Stimulated activated memory B cell treated with anti-CD40 and anti-IgM and Interleukin-4, amounts not matched to agents 10 μg/mL and 1 μg/mL and 100 μg/mL, for 72 hours (primary cell): ENCODE measurements around the gene IL3.
"Not testable (repeated sequence)": the region's sequence is repeated elsewhere in the genome, so short reads cannot be mapped to it uniquely, and the experiment has no call there.

Source experiments
- ATAC-seq: fragments of 150-1000 bp; cut with Tn5 transposase; 2 replicates; pipeline ENCODE4 v1.10.0; 2021
- H3K27ac Mint-ChIP-seq: one replicate; pipeline ENCODE4 v1.8.0; 2022; ENCODE audit warnings: mild to moderate bottlenecking, mixed read lengths
- H3K27me3 Mint-ChIP-seq: one replicate; pipeline ENCODE4 v1.8.0; 2022; ENCODE audit warnings: mixed read lengths
- H3K36me3 Mint-ChIP-seq: one replicate; pipeline ENCODE4 v1.8.0; 2022; ENCODE audit warnings: mixed read lengths
- H3K4me1 Mint-ChIP-seq: one replicate; pipeline ENCODE4 v1.8.0; 2022; ENCODE audit warnings: mixed read lengths
- H3K4me3 Mint-ChIP-seq: one replicate; pipeline ENCODE4 v1.8.0; 2022; ENCODE audit warnings: mild to moderate bottlenecking, moderate library complexity, mixed read lengths
- H3K9me3 Mint-ChIP-seq: one replicate; pipeline ENCODE4 v1.8.0; 2022; ENCODE audit warnings: mixed read lengths

The IL3 gene

GRCh38 chr5:132100672-132101261 is 40.3 kb downstream of the IL3 start:
- ATAC-seq, result peak; percentile 66
- Mint-ChIP-seq H3K27ac (peak overlapping the region; percentile 95), H3K9me3 (no peaks in the 10 kb centered on the region), H3K4me1 (peaks cover 86% of the 10 kb centered on the region), H3K27me3 (no peaks in the 10 kb centered on the region), H3K36me3 (no peaks in the 10 kb centered on the region), H3K4me3 (peak overlapping the region; percentile 5)

GRCh38 chr5:132101385-132101880 is 41.0 kb downstream of the IL3 start:
- no peak for ATAC-seq
- H3K4me3 Mint-ChIP-seq, result peak overlapping the region; percentile 5
- H3K36me3 Mint-ChIP-seq, result no peaks in the 10 kb centered on the region
- no peaks in the 10 kb centered on the region for H3K9me3 Mint-ChIP-seq
- H3K27ac Mint-ChIP-seq, result peak overlapping the region; percentile 95
- H3K27me3 Mint-ChIP-seq, result no peaks in the 10 kb centered on the region
- peaks cover 79% of the 10 kb centered on the region for H3K4me1 Mint-ChIP-seq

GRCh38 chr5:132102101-132102701 is 41.7 kb downstream of the IL3 start:
- Mint-ChIP-seq H3K4me3 (peak overlapping the region; percentile 25), H3K9me3 (no peaks in the 10 kb centered on the region), H3K27ac (peak overlapping the region; percentile 95), H3K4me1 (peaks cover 79% of the 10 kb centered on the region), H3K27me3 (no peaks in the 10 kb centered on the region), H3K36me3 (no peaks in the 10 kb centered on the region)
- ATAC-seq, result peak; percentile 40

- Mint-ChIP-seq H3K4me1 (peaks cover 85% of the 10 kb centered on the region), H3K9me3 (no peaks in the 10 kb centered on the region), H3K36me3 (no peaks in the 10 kb centered on the region), H3K27me3 (no peaks in the 10 kb centered on the region), H3K4me3 (no peak overlapping the region), H3K27ac (peak overlapping the region; percentile 95)
- ATAC-seq, result no peak
Observed at GRCh38 chr5:132102944-132103331, 42.5 kb downstream of the IL3 start.

- H3K4me1 Mint-ChIP-seq, result peaks cover 85% of the 10 kb centered on the region
- peak overlapping the region; percentile 13 for H3K4me3 Mint-ChIP-seq
- H3K36me3 Mint-ChIP-seq, result no peaks in the 10 kb centered on the region
- peak; percentile 76 for ATAC-seq
- no peaks in the 10 kb centered on the region for H3K27me3 Mint-ChIP-seq
- H3K9me3 Mint-ChIP-seq, result no peaks in the 10 kb centered on the region
- H3K27ac Mint-ChIP-seq, result peak overlapping the region; percentile 95
Observed at GRCh38 chr5:132103332-132103951, 43.0 kb downstream of the IL3 start.

- H3K36me3 Mint-ChIP-seq, result no peaks in the 10 kb centered on the region
- H3K27ac Mint-ChIP-seq, result peak overlapping the region; percentile 95
- peaks cover 80% of the 10 kb centered on the region for H3K4me1 Mint-ChIP-seq
- peak overlapping the region; percentile 25 for H3K4me3 Mint-ChIP-seq
- H3K9me3 Mint-ChIP-seq, result no peaks in the 10 kb centered on the region
- peak; percentile 0 for ATAC-seq
- H3K27me3 Mint-ChIP-seq, result no peaks in the 10 kb centered on the region
Observed at GRCh38 chr5:132103969-132104391, 43.5 kb downstream of the IL3 start.

GRCh38 chr5:132104556-132104955 is 44.1 kb downstream of the IL3 start:
- H3K9me3 Mint-ChIP-seq, result no peaks in the 10 kb centered on the region
- H3K36me3 Mint-ChIP-seq, result no peaks in the 10 kb centered on the region
- peaks cover 74% of the 10 kb centered on the region for H3K4me1 Mint-ChIP-seq
- peak overlapping the region; percentile 95 for H3K27ac Mint-ChIP-seq
- no peaks in the 10 kb centered on the region for H3K27me3 Mint-ChIP-seq
- no peak overlapping the region for H3K4me3 Mint-ChIP-seq
- no peak for ATAC-seq

GRCh38 chr5:132105688-132106087 is 45.2 kb downstream of the IL3 start:
- peaks cover 74% of the 10 kb centered on the region for H3K4me1 Mint-ChIP-seq
- H3K36me3 Mint-ChIP-seq, result no peaks in the 10 kb centered on the region
- no peak for ATAC-seq
- H3K27ac Mint-ChIP-seq, result peak overlapping the region; percentile 95
- no peaks in the 10 kb centered on the region for H3K9me3 Mint-ChIP-seq
- H3K4me3 Mint-ChIP-seq, result no peak overlapping the region
- H3K27me3 Mint-ChIP-seq, result no peaks in the 10 kb centered on the region

- H3K4me3 Mint-ChIP-seq, H3K36me3 Mint-ChIP-seq, ATAC-seq, H3K9me3 Mint-ChIP-seq, H3K27ac Mint-ChIP-seq, H3K27me3 Mint-ChIP-seq: not testable (repeated sequence)
- peaks cover 58% of the 10 kb centered on the region for H3K4me1 Mint-ChIP-seq
Observed at GRCh38 chr5:132108495-132108894, 48.0 kb downstream of the IL3 start.

GRCh38 chr5:132108957-132109356 is 48.5 kb downstream of the IL3 start:
- not testable (repeated sequence) for H3K4me3 Mint-ChIP-seq, H3K36me3 Mint-ChIP-seq, H3K9me3 Mint-ChIP-seq, H3K27me3 Mint-ChIP-seq, ATAC-seq, H3K27ac Mint-ChIP-seq
- H3K4me1 Mint-ChIP-seq, result peaks cover 53% of the 10 kb centered on the region

GRCh38 chr5:132109494-132110053 is 49.1 kb downstream of the IL3 start:
- no peak overlapping the region for H3K4me3 Mint-ChIP-seq
- H3K27ac Mint-ChIP-seq, result peak overlapping the region; percentile 65
- H3K9me3 Mint-ChIP-seq, result no peaks in the 10 kb centered on the region
- peaks cover 51% of the 10 kb centered on the region for H3K4me1 Mint-ChIP-seq
- no peaks in the 10 kb centered on the region for H3K27me3 Mint-ChIP-seq
- ATAC-seq, result no peak
- H3K36me3 Mint-ChIP-seq, result no peaks in the 10 kb centered on the region

GRCh38 chr5:132110195-132110594 is 49.7 kb downstream of the IL3 start:
- peak overlapping the region; percentile 65 for H3K27ac Mint-ChIP-seq
- no peaks in the 10 kb centered on the region for H3K36me3 Mint-ChIP-seq
- H3K27me3 Mint-ChIP-seq, result no peaks in the 10 kb centered on the region
- H3K4me3 Mint-ChIP-seq, result no peak overlapping the region
- ATAC-seq, result no peak
- peaks cover 51% of the 10 kb centered on the region for H3K4me1 Mint-ChIP-seq
- no peaks in the 10 kb centered on the region for H3K9me3 Mint-ChIP-seq

GRCh38 chr5:132110930-132111329 is 50.5 kb downstream of the IL3 start:
- no peak for ATAC-seq
- Mint-ChIP-seq H3K36me3 (no peaks in the 10 kb centered on the region), H3K27me3 (no peaks in the 10 kb centered on the region), H3K27ac (peak overlapping the region; percentile 65), H3K4me1 (peaks cover 51% of the 10 kb centered on the region), H3K4me3 (no peak overlapping the region), H3K9me3 (no peaks in the 10 kb centered on the region)

GRCh38 chr5:132112111-132112510 is 51.7 kb downstream of the IL3 start:
- Mint-ChIP-seq H3K36me3 (no peaks in the 10 kb centered on the region), H3K4me3 (no peak overlapping the region), H3K9me3 (no peaks in the 10 kb centered on the region), H3K4me1 (peaks cover 50% of the 10 kb centered on the region), H3K27ac (no peak overlapping the region), H3K27me3 (no peaks in the 10 kb centered on the region)
- no peak for ATAC-seq
